ENCODE measurements around the gene SIPA1L3.

The SIPA1L3 gene

GRCh38 chr19:38239816-38240215 lies 332.8 kb downstream of the SIPA1L3 start:
- H3K4me3 ChIP-seq (ENCODE audit: low read depth, low read length), result no peak overlapping the region
- no peak for DNase-seq (ENCODE audit: low read depth)
- TF ChIP-seq CTCF (conservative IDR thresholded peaks at IDR 0.05; ENCODE audit: low read depth, low read length), result no peak

GRCh38 chr19:38243279-38243673 lies 336.3 kb downstream of the SIPA1L3 start:
- no peak for DNase-seq (ENCODE audit: low read depth)
- TF ChIP-seq CTCF (conservative IDR thresholded peaks at IDR 0.05; ENCODE audit: low read depth, low read length), result no peak
- no peak overlapping the region for H3K4me3 ChIP-seq (ENCODE audit: low read depth, low read length)

GRCh38 chr19:38245826-38246498 lies 339.0 kb downstream of the SIPA1L3 start:
- DNase-seq (ENCODE audit: low read depth), result peak; percentile 64
- no peak for TF ChIP-seq CTCF (conservative IDR thresholded peaks at IDR 0.05; ENCODE audit: low read depth, low read length)
- H3K4me3 ChIP-seq (ENCODE audit: low read depth, low read length), result no peak overlapping the region

- TF ChIP-seq CTCF (conservative IDR thresholded peaks at IDR 0.05; ENCODE audit: low read depth, low read length), result no peak
- DNase-seq (ENCODE audit: low read depth), result no peak
- H3K4me3 ChIP-seq (ENCODE audit: low read depth, low read length), result no peak overlapping the region
Observed at GRCh38 chr19:38247126-38247525, 340.1 kb downstream of the SIPA1L3 start.

- DNase-seq (ENCODE audit: low read depth), result no peak
Observed at GRCh38 chr19:38247734-38248268, 340.8 kb downstream of the SIPA1L3 start.

GRCh38 chr19:38248421-38248820 lies 341.4 kb downstream of the SIPA1L3 start:
- H3K4me3 ChIP-seq (ENCODE audit: low read depth, low read length), result no peak overlapping the region
- no peak for TF ChIP-seq CTCF (conservative IDR thresholded peaks at IDR 0.05; ENCODE audit: low read depth, low read length)
- DNase-seq (ENCODE audit: low read depth), result no peak

More at GRCh38 chr19:38247734-38248268, 340.8 kb downstream of the SIPA1L3 start:
- TF ChIP-seq CTCF (conservative IDR thresholded peaks at IDR 0.05; ENCODE audit: low read depth, low read length), result no peak
- H3K4me3 ChIP-seq (ENCODE audit: low read depth, low read length), result no peak overlapping the region

GRCh38 chr19:38250428-38250820 lies 343.4 kb downstream of the SIPA1L3 start:
- TF ChIP-seq CTCF (conservative IDR thresholded peaks at IDR 0.05; ENCODE audit: low read depth, low read length), result no peak
- H3K4me3 ChIP-seq (ENCODE audit: low read depth, low read length), result no peak overlapping the region
- DNase-seq (ENCODE audit: low read depth), result no peak

Measured in choroid plexus epithelial cell (primary cell).